ENCODE data around the gene PDSS2. TPM values are rescaled to one million over a fixed set of nuclear protein-coding genes. Genes with fewer than 3 reads are reported as not detected.
A peak's percentile ranks its signal among the peaks of the same experiment; 100 is the strongest.

The PDSS2 gene
- polyA plus RNA-seq, 3 donors = 10.1 to 13.9 (median 13.3) TPM

- H3K4me3 ChIP-seq (replicated peaks in 1 of 3; ENCODE audit: low read depth in 2 of 3, low read length in 3 of 3) = no peak overlapping the region
- no peaks in the 10 kb centered on the region for H4K20me1 ChIP-seq (ENCODE audit: insufficient read depth, low read length)
- no peak overlapping the region for H3K27ac ChIP-seq (ENCODE audit: low read depth in 1 of 2, low read length in 2 of 2)
- Mint-ChIP-seq H3K4me1 (peaks cover 18% of the 10 kb centered on the region), H3K9me3 (peaks cover 0 to 4% (median 0%) of the 10 kb centered on the region in 7 donors), H3K4me3 (no peak overlapping the region), H3K27me3 (ENCODE audit: low read depth in 3 of 3) (no peaks in the 10 kb centered on the region), H3K36me3 (peaks cover 1 to 2% of the 10 kb centered on the region in 2 donors), H3K27ac (peak overlapping the region in 1 of 7 donors; percentile 36)
- peaks cover 7 to 8% of the 10 kb centered on the region in 2 donors for H3K4me1 ChIP-seq (ENCODE audit: control insufficient read depth in 1 of 2, insufficient read depth in 2 of 2, low read length in 2 of 2)
- no peak overlapping the region for H2AFZ ChIP-seq (ENCODE audit: insufficient read depth, low read depth, low read length, poor library complexity, severe bottlenecking)
- no peak overlapping the region for H3K4me2 ChIP-seq (replicated peaks; ENCODE audit: extremely low read depth, low read length, poor library complexity, severe bottlenecking)
- no peaks in the 10 kb centered on the region for H3K79me2 ChIP-seq (ENCODE audit: insufficient read depth, low read length)
- no peak for TF ChIP-seq CTCF (IDR thresholded peaks at IDR 0.05)
- H3K9ac ChIP-seq (ENCODE audit: insufficient read depth, low read length, poor library complexity, severe bottlenecking) = no peak overlapping the region
- H3K27me3 ChIP-seq (ENCODE audit: control insufficient read depth in 2 of 2, insufficient read depth in 2 of 2, low read length in 2 of 2) = no peaks in the 10 kb centered on the region
- H3K36me3 ChIP-seq (replicated peaks in 1 of 2; ENCODE audit: control insufficient read depth in 1 of 2, insufficient read depth in 2 of 2, low read length in 2 of 2) = no peaks in the 10 kb centered on the region
- DNase-seq = peak; percentile 1 to 34 (median 18)
- no peaks in the 10 kb centered on the region for H3K9me3 ChIP-seq (replicated peaks in 1 of 2; ENCODE audit: control insufficient read depth in 1 of 2, insufficient read depth in 1 of 2, low read length in 2 of 2)
- intact Hi-C loops (cut with micrococcal nuclease) = no loop called here
Measured at GRCh38 chr6:107345393-107345792, 114.0 kb downstream of the PDSS2 start.

DNA sequence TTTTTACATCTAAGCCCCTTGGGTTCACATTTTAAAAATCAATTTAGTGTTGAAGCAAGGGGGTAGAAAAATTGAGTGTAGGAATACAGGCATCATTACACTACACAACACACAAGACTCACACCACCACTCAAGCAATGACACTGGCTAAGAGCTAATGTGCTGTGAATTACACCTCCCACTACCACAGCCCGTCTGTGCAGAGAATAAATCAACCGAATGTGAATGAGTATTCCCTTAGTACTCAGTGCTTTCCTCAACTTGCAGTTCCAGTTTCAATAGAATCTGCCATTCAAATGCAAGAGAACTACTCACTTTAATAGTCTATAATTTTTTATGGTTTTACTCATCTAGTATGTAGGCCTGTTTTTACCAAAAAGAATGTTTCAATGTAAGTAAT lies 114.4 kb downstream of the PDSS2 start:
- H3K9me3 Mint-ChIP-seq = peaks cover 0 to 3% (median 0%) of the 10 kb centered on the region in 7 donors
- H3K79me2 ChIP-seq (ENCODE audit: insufficient read depth, low read length) = no peaks in the 10 kb centered on the region
- H3K4me2 ChIP-seq (replicated peaks; ENCODE audit: extremely low read depth, low read length, poor library complexity, severe bottlenecking) = no peak overlapping the region
- H3K27me3 Mint-ChIP-seq (ENCODE audit: low read depth in 3 of 3) = no peaks in the 10 kb centered on the region
- peaks cover 1 to 2% of the 10 kb centered on the region in 2 donors for H3K36me3 Mint-ChIP-seq
- H3K36me3 ChIP-seq (replicated peaks in 1 of 2; ENCODE audit: control insufficient read depth in 1 of 2, insufficient read depth in 2 of 2, low read length in 2 of 2) = no peaks in the 10 kb centered on the region
- H3K9me3 ChIP-seq (replicated peaks in 1 of 2; ENCODE audit: control insufficient read depth in 1 of 2, insufficient read depth in 1 of 2, low read length in 2 of 2) = no peaks in the 10 kb centered on the region
- no peak overlapping the region for H3K27ac ChIP-seq (ENCODE audit: low read depth in 1 of 2, low read length in 2 of 2)
- no peak overlapping the region for H2AFZ ChIP-seq (ENCODE audit: insufficient read depth, low read depth, low read length, poor library complexity, severe bottlenecking)
- WGBS (ENCODE audit: insufficient coverage) = 60% methylated on average over 1 of the region's 2 CpGs
- no peaks in the 10 kb centered on the region for H4K20me1 ChIP-seq (ENCODE audit: insufficient read depth, low read length)
- H3K4me3 ChIP-seq (replicated peaks in 1 of 3; ENCODE audit: low read depth in 2 of 3, low read length in 3 of 3) = no peak overlapping the region
- no peak overlapping the region for H3K27ac Mint-ChIP-seq
- H3K4me1 ChIP-seq (ENCODE audit: control insufficient read depth in 1 of 2, insufficient read depth in 2 of 2, low read length in 2 of 2) = peaks cover 7 to 8% of the 10 kb centered on the region in 2 donors
- no peak overlapping the region for H3K4me3 Mint-ChIP-seq
- intact Hi-C loops (cut with micrococcal nuclease) = no loop called here
- TF ChIP-seq CTCF (IDR thresholded peaks at IDR 0.05) = no peak
- H3K27me3 ChIP-seq (ENCODE audit: control insufficient read depth in 2 of 2, insufficient read depth in 2 of 2, low read length in 2 of 2) = no peaks in the 10 kb centered on the region
- H3K4me1 Mint-ChIP-seq = peaks cover 18% of the 10 kb centered on the region
- no peak overlapping the region for H3K9ac ChIP-seq (ENCODE audit: insufficient read depth, low read length, poor library complexity, severe bottlenecking)
- DNase-seq = no peak
